Activated CD4-positive, CD25-positive, alpha-beta regulatory T cell treated with anti-CD3 and anti-CD28 coated beads, Interleukin-2, amount 50 U/mL, for 72 hours (primary cell): Measurements from ENCODE around the gene RAD51B.

Experiments
- DNase-seq: peaks from one replicate; pipeline ENCODE4 v3.0.0; 2021

Gene RAD51B

GRCh38 chr14:68591786-68592185 lies 772.2 kb downstream of the RAD51B start:
- no peak for DNase-seq

DNA sequence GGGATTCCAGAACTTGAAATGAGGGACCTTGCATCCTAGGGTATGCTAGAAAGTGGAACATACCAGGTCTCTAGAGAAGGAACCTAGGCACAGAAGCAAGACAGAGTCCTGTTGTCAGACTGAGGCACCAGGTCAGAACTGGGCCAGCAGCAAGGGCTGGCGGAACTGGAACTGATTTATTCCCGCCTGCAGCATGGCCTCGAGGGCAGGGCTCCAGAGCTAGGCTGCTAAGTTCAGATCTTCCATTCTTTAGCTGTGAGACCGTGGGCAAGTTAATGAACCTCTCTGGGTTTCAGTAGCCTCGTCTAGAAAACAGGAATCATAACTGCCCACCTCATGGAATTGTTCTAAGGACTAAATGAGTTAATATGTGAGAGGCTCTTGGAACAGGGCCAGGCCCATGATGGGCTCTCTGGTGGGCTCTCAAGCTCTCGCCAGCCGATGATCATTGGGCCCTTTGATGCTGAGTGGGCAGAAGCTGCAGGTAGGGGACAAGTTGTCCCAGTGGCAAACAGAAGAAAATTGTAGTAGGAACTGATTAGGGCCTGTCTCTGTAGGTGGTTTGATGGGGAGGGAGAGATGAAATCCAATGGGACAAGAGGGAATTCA lies 773.5 kb downstream of the RAD51B start:
- DNase-seq, result no peak

- DNase-seq, result no peak
Measured at GRCh38 chr14:68593806-68594536, 774.4 kb downstream of the RAD51B start.

DNA sequence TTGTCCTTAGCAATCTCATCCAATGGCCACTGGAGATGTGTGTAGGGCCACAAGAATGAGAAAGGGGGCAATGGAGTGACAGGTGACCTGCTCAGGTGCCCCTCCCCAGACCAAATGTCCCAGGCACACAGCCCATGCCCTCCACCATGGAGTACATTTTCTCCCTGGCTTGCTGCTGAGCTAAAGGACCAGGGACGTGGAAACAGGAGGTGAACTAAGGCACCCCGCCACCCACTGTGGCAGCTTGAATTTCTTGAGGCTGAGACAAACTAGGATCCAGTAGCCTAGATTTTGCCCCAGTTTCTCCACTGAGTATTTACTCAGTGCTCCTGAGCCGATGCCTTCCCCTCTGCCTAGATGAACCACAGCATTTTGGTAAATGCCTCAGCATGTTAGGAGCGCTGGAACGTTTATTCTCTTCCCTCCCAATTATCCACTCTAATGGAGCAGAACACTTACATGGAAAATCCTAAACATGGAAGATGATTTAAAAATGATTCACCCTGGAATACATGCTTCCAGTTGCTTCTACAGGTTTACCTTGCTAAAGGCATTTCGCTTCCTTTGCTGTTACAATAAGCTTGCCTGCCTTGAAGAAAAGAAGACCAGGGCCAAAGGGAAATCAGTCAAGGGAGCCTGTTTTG lies 775.3 kb downstream of the RAD51B start:
- DNase-seq, result no peak

GRCh38 chr14:68596211-68596610 lies 776.6 kb downstream of the RAD51B start:
- DNase-seq, result no peak

- no peak for DNase-seq
Measured at GRCh38 chr14:68596701-68597100, 777.1 kb downstream of the RAD51B start.

- DNase-seq, result no peak
Measured at GRCh38 chr14:68598089-68598488, 778.5 kb downstream of the RAD51B start.

GRCh38 chr14:68598621-68599447 lies 779.3 kb downstream of the RAD51B start:
- DNase-seq, result no peak

DNA sequence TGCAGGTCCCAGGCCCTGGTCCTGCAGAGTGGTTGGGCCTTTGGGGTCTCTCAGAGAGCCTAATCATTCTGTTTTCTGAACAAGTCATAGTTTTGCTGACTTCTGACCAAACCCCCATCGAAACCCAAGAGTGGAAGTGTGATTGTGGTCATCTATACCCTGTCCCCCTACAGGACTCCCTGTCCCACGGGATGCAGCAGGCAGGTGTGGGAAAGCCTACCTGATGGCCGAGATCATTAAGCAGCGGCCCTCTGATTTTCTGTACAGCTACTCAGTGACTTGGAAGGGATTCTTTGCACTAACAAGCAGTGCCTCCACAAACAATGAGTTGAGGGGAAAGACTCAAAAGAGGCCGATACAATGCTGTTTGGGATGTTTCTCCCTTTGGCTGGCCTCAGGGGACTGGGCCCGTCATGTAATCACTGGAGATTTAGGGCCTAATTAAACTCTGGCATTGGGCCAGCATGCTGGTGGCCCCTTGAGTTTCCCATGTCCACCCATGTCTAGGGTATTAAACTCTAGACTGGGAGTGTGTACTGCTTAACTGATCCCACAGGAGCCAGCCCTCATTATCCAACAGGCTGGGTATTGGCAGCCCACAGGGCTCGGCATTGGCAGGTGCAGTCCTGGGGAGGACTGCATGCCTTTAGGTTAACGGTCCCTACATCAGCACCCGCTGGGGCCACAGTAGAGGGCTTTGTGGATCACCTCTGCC lies 780.5 kb downstream of the RAD51B start:
- no peak for DNase-seq

DNA sequence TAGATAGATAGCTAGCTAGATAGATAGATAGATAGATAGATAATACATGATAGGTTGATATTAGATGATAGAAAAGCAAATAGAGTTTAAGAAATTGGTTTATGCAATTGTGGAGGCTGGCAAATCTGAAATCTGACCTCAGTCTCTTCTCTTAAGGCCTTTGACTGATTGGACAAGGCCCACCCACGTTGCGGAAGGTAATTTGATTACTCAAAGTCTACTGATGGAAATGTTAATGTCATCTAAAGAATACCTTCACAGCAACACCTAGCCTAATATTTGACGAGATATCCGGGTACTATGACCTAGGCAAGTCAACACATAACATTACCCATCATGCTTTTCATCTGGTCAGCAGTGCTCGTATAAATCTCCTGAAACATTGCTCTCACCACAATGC lies 782.9 kb downstream of the RAD51B start:
- DNase-seq, result no peak

GRCh38 chr14:68603533-68604360 lies 784.2 kb downstream of the RAD51B start:
- DNase-seq, result no peak

GRCh38 chr14:68604361-68604730 lies 784.8 kb downstream of the RAD51B start:
- no peak for DNase-seq

- DNase-seq, result no peak
Measured at GRCh38 chr14:68604822-68605221, 785.2 kb downstream of the RAD51B start.

DNA sequence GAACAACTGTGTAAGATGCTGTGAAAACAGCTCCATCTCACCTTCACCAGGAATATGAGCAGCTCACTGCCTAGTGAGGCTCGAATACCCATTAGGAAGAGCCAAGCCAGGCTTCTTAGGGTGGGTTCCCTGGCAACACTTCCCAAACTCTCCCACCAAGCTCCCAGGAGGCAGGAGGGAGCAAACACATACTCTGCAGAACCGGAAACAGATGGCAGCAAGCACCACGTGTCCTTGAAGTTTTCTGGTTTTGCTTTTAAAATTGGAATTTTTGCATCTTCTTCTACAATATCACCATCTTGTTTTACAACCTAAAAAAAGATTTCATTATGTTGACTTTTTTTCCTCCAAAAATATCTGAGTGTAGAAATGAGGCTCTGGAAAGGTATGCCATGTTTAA lies 786.6 kb downstream of the RAD51B start:
- DNase-seq, result no peak

DNA sequence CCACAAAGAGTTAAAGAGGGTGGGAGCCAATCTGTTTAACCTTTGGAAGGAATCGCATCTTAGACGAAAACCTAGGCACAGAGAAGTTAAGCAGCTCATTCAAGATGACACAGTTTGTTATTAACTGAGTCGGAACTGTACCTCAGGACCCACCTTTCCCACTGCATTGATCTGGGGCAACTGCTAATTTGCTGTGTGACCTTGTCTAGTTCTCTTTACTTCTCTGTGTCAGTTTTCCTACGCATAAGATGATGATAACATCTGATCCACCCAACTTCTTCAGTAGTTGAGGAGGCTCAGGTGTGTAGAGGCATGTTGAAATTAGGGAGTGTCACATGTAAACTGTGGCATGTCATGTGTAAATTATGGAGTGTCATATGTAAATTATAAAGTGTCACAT lies 787.1 kb downstream of the RAD51B start:
- no peak for DNase-seq

- DNase-seq, result no peak
Measured at GRCh38 chr14:68607081-68607866, 787.7 kb downstream of the RAD51B start.

DNA sequence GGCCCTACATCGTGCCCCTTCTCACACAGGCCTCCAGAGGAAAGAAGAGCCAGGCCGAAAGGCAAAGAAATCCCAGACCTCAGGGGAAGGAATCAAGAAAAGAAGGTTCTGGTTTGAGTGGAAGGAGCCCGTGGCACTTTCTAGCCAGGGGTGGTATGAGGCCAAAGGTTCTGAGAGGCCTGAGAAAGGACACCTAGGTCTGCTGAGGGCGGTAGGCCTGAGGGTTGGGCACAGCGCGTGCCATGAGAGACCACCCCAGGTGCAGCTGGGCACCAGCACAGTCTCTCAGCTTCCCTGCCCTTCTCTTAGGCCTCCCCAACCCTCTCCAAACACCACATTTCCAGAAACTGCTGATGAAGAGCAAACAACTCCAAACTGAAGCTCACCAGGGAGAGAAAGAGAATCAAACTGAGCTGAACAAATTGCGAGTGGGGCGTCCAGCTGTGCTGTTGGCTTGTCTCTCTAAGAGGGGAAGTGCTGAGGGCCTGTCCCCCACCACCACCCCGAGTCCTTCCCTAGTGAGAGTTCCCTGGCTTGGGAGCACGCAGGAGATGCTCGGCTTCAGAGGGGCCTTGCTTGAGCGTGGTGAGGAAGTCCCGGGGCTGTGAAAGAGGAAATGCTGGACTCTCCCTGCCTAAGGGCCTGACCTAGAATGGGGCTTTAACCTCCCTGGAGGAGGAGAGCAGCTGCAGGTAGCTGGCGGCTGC lies 788.4 kb downstream of the RAD51B start:
- no peak for DNase-seq

GRCh38 chr14:68608574-68608962 lies 789.0 kb downstream of the RAD51B start:
- DNase-seq, result no peak

GRCh38 chr14:68609012-68609411 lies 789.4 kb downstream of the RAD51B start:
- no peak for DNase-seq

- DNase-seq, result no peak
Measured at GRCh38 chr14:68610251-68610793, 790.7 kb downstream of the RAD51B start.
